ENCODE data around the gene DENND1A.
"Not testable (repeated sequence)": the region's sequence is repeated elsewhere in the genome, so short reads cannot be mapped to it uniquely, and the experiment has no call there.

DENND1A gene

DNA sequence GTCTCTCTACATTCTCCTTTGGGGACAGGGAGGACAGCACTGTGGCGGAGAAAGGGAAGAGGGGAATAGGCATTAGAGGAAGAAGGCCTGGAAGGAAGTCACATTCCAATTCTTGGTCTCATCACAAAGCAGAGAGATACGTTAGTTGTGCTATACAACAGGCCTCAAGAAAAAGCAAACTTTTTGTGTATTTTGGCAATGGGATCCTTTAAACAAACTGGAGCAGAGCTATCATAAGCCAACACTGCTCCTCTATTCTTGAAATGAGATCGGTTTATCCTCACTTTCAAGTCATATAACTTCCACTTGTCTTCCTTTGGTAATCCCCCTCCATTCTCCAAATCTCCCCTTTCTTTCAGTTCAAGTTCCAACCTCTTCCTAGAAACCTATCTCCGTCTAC, 6.5 kb downstream of the DENND1A start:
- DNase-seq (ENCODE audit: low read depth), result no peak

DNA sequence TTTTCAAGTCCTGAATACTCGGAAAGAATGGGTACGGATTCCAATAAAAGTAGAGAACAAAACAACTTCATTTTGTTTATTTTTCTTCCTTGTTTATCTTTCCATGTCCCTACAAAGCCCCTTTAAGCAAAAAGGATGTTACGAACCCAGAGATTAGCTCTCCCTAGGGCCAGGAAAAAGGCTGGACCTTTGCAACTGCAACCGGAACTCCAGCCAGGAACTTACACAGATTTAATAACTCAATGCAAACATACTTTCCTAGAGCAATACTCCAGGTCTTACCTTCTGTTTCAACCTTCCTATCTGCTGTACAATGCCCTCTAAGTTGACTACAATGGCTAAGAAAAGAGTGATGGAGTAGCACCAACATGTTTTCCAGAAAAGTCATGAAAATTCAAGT, 7.0 kb downstream of the DENND1A start:
- no peak for DNase-seq (ENCODE audit: low read depth)

DNA sequence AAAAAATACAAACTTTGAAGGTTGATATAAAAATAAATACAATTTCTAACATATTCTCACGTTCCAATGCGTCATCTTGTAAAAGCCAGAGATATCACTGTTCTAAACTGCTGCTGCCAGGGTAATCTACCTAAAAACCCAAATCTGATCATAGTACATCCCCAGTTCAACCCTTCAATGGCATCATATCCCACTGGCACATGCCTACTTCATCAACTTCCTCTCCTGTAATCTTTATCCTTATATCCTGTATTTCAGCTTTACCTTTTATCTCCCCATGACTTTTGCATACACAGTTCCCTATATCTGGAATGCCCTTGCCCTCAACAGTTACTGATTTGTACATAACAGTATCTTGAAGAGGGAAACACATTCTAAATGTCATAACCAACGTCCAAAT, 7.5 kb downstream of the DENND1A start:
- no peak for DNase-seq (ENCODE audit: low read depth)

DNA sequence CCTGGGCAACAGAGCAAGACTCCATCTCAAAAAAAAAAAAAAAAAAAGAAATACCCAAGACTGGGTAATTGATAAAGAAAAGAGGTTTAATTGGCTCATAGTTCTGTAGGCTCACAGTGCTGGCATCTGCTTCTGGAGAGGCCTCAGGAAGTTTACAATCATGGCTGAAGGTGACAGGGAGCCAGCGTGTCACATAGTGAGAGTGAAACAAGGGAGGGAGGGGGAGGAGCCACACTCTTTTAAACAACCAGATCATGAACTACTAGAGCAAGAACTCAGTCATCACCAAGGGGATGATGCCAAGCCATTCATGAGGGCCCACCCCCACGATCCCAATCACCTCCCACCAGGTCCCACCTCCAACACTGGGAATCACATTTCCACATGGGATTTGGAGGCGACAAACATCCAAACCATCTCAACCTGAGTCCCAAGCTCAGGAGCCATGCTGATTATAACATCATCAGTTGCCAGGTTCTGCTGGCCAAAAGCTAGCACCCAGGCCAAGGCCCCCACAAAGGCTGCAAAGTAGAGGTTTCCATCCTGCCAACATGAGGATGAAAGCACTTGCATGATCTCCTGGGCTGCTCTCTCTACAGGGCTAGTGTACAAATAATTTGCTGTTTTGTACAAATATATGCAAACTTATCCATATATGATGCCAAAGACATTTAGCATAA, 15.3 kb downstream of the DENND1A start:
- no peak for DNase-seq (ENCODE audit: low read depth)

DNA sequence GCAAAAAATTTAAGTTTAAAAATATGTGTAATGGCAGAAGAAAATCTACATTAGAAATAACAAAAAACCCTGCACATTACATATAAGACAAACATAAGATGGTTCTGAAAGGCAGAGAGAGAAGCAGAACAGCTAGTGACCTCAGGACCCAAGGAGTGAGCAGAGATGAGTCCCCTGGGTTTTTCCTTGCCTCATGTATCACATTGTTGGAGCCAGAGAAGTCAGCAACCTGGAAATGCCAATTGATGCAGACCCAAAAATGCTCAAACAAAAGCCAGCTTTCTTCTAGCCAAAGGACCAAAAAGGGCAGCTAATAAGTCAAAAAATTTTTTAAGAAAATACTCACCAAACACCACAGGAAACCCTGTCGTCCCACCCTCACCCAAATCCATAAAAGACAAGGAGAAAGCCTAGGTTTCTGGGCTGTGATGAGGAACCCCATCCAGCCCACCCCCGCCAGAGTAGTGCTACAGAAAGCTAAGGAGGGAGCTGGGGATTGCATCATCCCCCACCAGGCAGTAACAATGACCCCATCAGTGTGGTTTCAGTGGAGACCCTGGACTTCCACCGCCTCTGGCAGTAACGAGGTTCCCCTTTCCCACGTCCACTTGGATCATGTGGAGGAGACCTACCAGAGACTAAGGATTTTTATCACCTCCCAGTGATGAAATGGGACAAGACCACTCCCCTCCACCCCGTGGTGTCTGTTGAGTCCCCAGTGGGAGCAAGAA, 17.6 kb downstream of the DENND1A start:
- no peak for DNase-seq (ENCODE audit: low read depth)

DNA sequence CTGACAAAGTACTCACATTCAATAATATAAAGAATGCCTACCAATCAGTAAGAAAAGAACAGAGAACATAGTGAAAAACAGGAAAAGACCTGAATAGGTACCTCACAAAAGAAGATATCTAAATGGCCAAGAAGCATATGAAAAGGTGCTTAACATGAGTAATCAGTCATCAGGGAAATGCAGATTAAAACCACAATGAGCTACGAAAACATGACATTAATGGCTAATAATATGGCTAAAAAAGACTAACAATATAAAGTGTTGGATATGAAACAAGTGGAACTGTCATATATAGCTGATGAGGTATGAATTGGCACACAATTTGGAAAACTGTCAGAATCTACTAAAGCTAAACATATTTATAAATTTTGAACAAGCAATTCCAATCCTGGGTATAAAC, 18.9 kb downstream of the DENND1A start:
- no peak for DNase-seq (ENCODE audit: low read depth)

DNA sequence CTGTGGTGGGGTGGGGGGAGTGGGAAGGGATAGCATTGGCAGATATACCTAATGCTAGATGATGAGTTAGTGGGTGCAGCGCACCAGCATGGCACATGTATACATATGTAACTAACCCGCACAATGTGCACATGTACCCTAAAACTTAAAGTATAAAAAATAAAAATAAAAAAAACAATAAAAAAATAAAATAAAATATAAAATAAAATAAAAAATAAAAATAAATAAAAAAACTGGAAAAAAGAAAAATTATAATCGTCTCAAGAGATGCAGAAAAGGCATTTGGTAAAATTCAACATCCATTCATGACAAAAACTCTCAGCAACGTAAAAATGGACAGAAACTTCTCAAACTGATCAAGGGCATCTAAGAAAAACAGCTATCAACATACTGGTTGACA, 20.7 kb downstream of the DENND1A start:
- not testable (repeated sequence) for DNase-seq (ENCODE audit: low read depth)

DNA sequence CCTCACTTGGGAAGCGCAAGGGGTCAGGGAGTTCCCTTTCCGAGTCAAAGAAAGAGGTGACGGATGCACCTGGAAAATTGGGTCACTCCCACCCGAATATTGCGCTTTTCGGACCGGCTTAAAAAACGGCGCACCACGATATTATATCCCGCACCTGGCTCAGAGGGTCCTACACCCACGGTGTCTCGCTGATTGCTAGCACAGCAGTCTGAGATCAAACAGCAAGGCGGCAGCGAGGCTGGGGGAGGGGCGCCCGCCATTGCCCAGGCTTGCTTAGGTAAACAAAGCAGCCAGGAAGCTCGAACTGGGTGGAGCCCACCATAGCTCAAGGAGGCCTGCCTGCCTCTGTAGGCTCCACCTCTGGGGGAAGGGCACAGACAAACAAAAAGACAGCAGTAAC, 26.4 kb downstream of the DENND1A start:
- not testable (repeated sequence) for DNase-seq (ENCODE audit: low read depth)

DNA sequence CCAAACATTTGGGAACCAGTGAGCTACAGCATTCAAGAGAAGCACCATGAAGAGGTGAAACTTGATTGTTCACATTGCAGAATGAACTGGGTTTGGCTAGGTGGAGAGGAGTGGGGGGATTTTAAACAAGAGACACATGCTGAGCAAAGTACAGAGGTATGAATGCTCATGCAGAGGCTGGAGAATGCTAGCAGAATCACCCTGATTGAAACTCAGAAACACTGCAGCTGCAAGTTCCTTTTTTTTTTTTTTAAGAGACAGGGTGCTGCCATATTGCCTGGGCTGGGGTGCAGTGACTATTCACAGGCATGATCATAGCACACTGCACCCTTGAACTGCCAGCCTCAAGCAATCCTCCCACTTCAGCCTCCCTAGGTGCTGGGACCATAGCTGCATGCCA, 35.1 kb downstream of the DENND1A start:
- DNase-seq (ENCODE audit: low read depth), result no peak

DNA sequence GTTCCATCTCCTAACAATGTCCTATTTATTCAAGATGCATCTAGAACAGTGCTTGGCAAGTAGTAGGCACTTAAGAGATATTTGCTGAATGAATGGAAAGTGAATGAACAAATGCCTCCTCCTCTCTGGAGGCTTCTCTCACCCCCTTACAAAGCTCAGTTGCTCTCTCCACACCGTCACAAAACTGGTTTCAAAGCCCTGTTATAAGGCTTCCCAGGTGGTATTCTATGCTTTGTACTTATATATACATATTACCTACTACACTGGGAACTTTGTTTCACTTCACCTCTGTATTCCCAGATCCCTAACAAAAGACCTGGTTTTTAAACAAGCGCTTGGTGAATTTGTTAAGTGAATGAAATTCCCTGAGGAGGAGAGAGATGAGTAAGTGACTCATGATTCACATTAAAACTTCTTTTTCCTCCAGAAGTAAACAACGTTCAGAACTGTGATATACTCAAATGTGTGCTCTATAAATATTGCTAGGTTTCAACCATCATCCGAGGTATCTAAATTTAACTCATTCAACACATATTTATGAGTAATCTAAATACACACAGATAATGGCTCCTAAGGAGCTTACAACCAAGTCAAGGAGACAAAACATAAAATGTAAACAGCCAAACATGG, 36.0 kb downstream of the DENND1A start:
- no peak for DNase-seq (ENCODE audit: low read depth)

DNA sequence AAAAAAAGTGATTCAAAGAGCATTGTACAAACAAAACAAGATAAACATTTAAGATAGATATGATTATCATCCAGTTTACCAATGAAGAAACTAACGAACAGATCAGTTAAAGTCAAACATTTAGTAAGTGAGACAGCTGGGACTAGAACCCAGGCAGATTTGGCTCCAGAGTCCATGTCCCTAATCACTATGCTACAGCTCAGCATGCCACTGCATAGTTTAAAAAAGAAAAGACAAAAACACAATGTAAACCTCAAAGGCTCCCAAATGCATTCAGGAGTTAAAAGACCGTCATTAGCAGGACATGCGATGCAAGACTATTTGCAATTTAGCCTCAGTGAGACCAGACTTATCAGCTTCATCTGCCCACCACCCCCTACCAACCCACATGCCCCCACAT, 36.8 kb downstream of the DENND1A start:
- DNase-seq (ENCODE audit: low read depth), result no peak

DNA sequence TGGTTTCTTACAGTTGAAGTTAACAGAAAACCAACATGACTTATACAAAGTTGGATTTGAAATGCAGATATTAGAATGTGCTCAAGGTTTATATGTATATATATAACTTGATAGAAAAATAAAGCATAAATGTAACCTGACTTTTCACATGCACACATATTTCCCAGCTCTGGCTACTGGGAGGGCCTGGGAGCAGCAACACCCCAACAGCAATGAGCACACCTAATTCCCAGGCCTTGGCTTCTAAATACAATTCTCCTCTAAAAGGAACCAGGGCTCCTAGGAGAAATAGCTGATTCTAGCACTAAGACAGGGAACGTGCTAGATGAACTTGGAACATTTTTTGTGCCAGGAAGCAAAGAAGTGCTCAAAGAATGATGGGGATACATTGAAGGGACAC, 42.1 kb downstream of the DENND1A start:
- DNase-seq (ENCODE audit: low read depth), result no peak

DNA sequence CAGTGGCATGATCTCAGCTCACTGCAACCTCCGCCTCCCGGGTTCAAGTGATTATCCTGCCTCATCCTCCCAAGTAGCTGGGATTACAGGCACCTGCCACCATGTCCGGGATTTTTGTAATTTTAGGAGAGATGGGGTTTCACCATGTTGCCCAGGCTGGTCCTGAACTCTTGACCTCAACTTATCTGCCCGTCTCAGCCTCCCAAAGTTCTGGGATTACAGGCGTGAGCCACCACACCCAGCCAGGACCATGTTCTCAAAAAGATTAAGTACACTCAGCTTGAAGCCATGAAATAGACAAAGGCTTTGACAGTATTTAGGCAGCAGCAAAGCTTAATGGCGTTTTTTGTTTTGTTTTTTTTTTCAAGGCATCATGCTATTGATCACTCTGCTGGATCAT, 44.1 kb downstream of the DENND1A start:
- not testable (repeated sequence) for DNase-seq (ENCODE audit: low read depth)

DNA sequence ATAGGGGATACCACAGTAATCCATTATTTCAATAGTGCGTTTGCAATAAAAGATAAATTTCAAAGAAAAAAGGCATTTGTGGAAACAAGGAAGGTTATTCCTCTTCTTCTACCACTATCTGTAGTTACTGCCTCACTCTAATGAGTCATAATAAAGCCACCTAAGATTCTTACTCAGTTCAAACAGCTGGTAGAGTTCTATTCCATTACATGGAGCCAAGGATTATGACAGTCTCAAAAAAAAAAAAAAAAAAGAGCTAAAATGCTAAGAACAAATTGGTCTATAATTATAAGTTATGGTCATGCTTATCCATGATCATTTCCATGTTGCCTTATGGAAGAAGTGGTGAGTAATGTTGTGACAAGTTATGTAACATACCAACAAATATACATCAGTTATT, 46.3 kb downstream of the DENND1A start:
- no peak for DNase-seq (ENCODE audit: low read depth)

DNA sequence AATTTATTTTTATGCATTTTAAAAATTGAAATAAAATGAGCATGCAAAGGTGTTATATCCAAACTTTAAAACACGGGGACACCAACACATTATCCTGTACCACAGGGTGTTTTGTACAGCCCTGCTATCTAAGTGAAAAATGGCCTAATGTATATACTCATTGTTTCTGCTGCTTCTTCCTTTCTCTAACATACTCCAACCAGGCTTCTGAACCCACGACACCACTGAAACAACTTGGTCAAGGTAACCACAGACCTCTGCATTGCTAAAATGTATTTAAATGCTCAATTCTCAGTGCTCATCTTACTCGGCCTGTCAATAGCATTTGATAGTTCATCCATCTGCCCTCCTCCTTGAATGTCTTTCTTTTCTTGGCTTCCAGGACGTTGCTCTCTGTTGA, 48.3 kb downstream of the DENND1A start:
- DNase-seq (ENCODE audit: low read depth), result no peak

DNA sequence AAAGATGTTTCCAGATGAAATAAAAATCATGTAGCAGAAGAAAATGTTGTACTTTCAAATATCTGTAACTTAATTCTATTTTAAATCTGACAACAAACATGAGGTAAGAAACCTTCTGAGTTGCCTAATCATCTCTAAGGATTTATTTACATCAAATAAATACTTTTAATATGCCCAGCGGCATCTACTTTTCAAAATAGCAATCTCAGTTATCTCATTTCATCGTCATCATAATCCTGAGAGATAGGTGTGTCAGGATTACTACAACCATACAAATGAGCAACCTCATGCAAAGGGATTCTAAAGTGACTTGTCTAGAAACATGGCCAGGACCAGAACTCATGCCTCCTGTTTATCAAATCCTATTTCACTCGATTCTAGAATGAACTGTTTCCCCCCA, 49.5 kb downstream of the DENND1A start:
- no peak for DNase-seq (ENCODE audit: low read depth)

DNA sequence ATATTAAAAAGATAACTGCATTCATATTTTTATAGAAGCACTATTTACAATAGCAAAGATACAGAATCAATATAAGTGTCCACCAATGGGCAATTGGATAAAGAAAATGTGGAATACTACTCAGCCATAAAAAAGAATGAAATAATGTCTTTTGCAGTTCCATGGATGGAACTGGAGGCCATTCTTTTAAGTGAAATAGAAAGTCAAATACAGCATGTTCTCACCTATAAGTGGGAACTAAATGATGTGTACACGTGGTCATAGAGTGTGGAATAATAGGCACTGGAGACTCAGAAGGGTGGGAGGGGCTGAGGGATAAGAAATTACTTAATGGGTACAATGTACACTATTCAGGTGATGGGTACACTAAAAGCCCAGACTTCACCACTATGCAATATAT, 53.2 kb downstream of the DENND1A start:
- no peak for DNase-seq (ENCODE audit: low read depth)

DNA sequence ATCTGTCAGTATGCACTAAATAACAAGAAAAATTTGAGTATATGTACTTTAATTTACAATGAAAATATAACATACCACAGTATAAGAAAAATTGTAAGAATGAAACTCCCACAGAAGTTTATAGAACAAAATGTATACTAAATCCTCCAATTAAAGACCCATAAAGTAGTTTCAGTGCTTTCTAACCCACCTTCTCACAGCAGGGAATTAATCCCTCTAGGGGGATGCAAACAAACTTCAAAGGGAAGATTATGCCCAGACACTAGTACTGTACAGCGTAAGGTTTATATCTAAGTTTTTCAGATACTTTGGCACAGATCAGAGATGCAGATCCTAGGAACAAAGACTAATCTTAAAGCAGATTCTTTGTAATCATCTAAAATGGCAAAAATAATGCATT, 57.2 kb downstream of the DENND1A start:
- no peak for DNase-seq (ENCODE audit: low read depth)

DNA sequence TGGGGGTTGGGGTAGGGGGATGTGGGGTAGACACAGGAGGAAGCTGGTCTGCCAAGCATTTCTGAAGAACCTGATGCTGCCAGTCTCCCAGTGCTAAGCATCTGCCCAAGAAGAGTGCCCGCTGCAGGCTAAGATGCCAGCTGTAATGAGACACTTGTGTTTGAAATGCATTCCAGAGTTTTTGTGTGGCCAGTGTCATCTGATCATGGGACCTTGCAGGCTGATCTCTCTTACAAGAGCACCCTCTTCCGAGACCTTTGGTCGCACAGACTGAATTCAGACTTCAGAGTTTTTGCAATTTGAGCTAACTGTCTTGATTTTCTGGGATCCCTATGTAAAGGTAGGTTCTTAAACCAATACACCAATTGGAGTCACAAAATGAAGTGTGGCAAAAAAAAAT, 58.1 kb downstream of the DENND1A start:
- no peak for DNase-seq (ENCODE audit: low read depth)

DNA sequence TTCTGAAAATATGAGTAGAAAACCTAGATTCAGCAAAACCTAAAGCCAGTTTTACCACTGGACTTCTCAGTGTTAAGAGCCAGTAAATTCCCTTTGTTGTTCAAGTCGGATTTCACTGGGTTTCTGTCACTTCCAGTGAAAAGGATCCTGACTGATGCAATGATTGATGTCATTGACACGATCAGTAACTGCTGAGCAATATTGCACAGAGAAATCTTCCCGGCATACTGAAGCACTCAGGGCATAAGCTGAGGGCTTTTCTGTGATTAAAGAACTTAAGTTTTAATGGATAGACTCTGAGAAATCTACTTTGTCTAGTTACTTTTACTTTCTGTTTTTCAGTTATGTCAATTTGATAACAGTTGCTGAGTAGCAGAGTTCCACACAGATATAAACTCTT, 61.9 kb downstream of the DENND1A start:
- no peak for DNase-seq (ENCODE audit: low read depth)

DNA sequence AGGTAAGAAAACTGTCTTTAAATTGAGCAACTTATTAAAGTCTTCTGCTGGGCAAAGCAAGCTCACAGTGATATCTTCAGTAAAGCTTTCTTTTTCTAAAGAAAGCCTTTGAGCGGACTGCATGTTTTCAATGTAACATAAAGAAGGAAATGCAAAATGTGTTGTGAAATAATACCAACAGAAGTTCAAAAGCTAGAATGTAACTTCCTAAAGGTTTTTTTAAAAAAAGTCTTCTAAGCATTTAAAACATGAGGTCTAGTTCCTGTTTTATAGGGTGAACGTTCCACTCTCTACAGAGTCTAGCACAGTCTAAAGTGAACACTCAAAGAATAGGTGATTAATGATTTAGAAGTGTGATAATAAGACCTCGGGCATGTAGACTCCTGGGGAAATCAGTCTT, 62.9 kb downstream of the DENND1A start:
- DNase-seq (ENCODE audit: low read depth), result no peak

DNA sequence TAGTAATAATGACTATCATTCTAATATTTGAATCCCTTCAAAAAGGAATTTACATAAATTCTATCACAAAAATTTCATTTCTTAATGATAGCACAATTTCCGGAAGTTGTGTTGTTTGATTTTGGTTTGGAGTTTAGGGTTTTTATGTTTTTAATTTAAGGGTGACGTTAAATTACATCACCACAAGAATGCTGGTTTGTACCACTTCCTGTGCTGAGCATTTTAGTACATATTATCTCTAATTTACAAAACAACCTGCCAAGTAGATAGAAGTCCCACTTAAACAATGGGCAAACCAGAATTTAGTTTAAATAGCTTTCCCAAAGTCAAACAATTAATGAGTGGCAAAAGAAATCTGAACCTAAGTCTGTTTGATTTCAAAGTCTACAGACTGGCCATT, 63.4 kb downstream of the DENND1A start:
- no peak for DNase-seq (ENCODE audit: low read depth)

DNA sequence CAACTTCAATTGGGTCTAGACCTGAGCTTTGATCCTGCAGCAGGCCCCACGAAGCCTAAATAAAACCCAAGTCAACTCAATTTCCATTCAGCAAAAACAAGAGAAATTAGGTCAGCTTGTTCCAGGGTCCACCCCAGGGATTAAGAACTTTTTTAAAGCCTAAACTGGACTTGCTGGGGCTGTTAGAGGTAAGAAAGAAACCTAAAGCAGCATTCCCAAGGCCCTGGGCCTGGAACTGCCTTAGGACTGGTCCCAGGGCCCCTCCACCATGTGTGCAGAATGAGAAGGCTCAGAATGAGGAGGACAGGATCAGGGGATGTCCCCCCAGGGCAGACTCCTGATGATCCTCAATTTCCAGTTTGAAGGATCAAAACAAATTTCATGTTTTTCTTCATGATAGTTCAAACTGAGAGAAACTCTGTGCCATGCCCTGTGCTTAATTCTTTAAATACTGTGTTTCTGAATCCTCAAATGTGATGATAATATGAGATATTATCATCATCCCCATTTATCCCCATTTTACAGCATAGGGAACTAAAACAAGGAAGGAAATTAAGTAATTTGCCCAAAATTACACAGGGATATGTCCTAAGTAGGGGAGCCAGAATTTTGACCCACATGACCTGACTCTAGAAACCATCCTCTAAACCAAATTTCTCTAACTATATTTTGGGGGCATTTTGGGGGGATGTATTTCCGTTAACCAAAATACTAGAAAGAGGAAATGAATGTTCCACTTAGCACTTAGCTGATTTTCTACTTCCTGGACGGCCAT, 64.5 kb downstream of the DENND1A start:
- no peak for DNase-seq (ENCODE audit: low read depth)

Data from activated T-helper 9 cell treated with anti-CD3 and anti-CD28 coated beads, Interleukin-2, amount 50 U/mL, for 16 hours (primary cell).